ENCODE results near the gene NRSN2.

- TF ChIP-seq, protein P1, sequence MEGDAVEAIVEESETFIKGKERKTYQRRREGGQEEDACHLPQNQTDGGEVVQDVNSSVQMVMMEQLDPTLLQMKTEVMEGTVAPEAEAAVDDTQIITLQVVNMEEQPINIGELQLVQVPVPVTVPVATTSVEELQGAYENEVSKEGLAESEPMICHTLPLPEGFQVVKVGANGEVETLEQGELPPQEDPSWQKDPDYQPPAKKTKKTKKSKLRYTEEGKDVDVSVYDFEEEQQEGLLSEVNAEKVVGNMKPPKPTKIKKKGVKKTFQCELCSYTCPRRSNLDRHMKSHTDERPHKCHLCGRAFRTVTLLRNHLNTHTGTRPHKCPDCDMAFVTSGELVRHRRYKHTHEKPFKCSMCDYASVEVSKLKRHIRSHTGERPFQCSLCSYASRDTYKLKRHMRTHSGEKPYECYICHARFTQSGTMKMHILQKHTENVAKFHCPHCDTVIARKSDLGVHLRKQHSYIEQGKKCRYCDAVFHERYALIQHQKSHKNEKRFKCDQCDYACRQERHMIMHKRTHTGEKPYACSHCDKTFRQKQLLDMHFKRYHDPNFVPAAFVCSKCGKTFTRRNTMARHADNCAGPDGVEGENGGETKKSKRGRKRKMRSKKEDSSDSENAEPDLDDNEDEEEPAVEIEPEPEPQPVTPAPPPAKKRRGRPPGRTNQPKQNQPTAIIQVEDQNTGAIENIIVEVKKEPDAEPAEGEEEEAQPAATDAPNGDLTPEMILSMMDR (conservative IDR thresholded peaks at IDR 0.05; ENCODE audit: low read depth, low read length), result peak; percentile 31; the same call in 1 of the 2 replicates
- TF ChIP-seq EZH2 (IDR thresholded peaks at IDR 0.05; ENCODE audit: borderline replicate concordance, low read depth, low read length, poor library complexity, severe bottlenecking), result no peak
Observed at GRCh38 chr20:324177-325044, 22.5 kb upstream of the NRSN2 start.
